HG03442 (cell line): ENCODE measurements around the gene GPR31.

ENCODE experiments used
- ATAC-seq: cut with Tn5 transposase; IDR thresholded peaks from one replicate; pipeline ENCODE4 v1.9.1; 2021; ENCODE audit warnings: mild to moderate bottlenecking, moderate library complexity; ENCODE audit not compliant: unreplicated experiment

GPR31 gene

DNA sequence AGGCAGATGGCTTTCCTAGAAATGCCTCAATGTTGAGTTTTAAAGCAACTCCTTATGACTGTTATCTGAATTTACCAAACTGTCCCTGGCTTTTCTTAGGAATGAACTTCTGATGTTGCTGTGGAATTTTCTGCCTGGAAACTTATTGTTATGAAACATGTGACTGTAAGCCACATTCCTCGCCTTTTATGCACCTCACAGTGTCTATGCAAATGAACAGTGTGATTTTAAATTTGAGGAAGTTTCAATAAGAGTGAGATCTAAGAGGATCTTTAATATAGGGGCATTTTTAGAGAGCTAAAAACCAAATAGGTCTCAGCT, 37.2 kb downstream of the GPR31 start:
- ATAC-seq = no peak

DNA sequence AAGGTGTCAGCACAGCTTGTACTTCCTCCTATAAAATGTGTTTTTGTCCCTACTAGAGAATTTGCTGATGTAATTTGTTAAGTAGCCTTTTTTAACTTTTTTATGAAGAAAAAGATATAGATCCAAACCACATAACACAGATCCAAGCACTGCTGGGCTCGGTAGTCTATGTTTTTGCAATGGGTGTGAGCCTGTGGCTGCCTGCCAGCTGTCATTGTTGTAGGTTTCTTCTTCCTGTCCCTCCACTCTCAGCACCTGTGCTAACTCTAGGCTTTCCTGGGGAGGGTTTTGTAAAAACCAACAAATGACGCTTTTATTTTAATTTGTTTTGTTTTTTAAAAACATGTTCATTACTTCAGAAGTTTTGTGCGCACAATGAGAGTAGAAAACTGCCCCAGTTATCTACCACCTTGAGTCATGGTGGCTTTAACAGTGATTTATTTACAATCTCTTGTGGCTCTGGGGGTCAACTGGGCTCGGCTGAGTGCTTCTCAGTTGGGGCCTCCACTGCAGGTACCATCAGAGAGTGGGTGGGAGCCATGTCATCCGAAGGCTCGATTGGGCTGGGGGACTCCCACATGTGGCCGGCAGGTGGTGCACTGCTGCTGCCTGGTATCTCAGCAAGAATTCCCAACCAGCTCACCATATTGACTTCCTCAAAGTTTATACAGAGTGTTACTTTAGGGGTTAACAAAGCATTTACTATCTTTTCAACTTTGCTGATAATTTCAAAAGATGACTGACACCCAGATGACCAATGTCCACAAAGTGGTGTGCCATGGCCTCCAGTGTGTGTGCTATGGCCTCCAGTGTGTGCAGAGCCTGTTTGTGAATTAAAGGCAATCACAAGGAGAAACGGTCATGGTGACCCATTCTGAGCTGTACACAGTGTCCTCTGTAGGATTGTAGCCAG, 37.9 kb downstream of the GPR31 start:
- no peak for ATAC-seq

GRCh38 chr6:167118839-167119238, 38.9 kb downstream of the GPR31 start:
- no peak for ATAC-seq

DNA sequence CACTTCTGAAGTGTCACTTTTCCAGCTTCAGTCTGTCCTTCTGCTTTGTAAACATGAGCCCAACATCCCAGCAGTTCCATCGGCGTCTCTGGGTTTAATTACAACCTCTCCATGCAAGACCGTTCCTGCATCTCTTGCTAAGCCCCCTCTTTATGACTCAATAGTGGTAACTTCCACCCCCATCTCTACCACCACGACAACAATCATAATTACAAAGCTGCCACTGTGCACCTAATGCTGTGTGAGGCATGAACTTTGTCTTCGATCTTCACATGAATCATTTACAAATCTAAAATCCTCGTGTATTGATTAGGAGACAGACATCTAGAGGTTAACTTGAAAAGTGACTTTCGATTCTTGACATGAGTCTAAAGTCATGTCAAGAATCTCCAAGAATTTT, 39.8 kb downstream of the GPR31 start:
- no peak for ATAC-seq

DNA sequence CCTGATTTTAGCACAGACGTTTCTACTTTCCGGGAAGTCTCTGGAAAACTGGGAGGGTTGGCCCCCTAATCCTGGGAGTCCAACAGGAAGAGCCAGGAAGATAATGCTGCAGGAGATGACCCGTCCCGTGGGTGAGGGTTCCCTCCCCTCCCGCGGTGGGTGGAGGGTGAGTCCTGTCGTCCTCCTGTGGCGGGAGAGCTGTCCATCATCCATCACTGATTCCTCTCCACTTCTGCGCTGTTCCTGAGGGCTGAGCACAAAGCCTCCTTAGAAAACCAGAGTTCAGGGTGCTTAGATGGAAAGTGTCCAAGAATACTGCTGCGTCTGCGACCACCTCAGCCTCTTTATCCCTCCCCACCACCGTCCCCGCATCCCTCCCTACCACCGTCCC, 40.9 kb downstream of the GPR31 start:
- ATAC-seq = no peak

GRCh38 chr6:167116109-167116837, 41.5 kb downstream of the GPR31 start:
- ATAC-seq = no peak

- no peak for ATAC-seq
Observed at GRCh38 chr6:167115054-167115453, 42.7 kb downstream of the GPR31 start.

DNA sequence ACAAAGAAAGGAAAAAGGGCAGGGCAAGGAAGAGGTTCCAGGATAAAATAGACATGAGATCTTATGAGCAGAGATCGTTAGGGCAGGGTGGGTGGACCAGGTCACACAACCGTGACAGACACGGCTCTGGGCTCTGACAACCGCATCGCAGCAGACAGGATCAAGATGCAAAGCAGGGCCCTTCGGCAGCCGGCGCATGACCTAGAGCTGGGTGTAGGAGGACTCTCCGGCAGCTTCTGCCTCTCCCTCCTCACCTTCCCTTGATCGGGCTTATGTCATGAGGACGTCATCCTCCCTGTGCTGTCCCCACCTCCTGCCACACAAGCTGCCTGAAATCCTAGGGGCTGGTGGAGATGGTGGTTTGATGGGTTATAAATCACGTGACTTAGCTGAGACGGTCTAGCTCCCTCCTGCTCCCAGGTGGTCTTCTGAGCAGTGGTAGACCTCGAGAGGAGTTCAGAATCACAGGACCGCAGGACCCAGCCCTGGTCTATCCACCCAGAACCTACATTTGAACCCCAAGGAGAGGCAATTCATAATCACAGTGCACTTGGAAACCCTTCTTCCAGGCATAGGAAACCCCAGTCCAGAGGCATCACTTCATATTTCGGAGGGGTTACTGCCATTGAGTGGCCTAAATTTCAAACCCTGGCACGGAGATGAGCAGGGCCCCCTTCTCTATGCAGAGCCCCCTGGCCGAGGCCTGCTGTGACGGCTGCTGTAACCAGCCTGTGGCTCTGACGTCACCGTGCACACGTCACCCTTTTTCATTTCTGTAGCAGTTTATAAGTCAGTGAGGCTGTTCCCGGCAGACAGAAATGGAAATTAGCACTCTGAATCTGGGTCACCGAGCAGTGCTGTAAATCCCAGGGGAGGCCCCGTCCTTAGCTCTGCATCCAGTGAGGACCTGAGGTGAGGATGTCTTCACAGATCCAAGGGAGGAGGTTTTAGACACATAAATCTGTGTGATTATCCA, 43.6 kb downstream of the GPR31 start:
- ATAC-seq = peak; percentile 91

GRCh38 chr6:167113047-167113754, 44.6 kb downstream of the GPR31 start:
- ATAC-seq = peak; percentile 52

DNA sequence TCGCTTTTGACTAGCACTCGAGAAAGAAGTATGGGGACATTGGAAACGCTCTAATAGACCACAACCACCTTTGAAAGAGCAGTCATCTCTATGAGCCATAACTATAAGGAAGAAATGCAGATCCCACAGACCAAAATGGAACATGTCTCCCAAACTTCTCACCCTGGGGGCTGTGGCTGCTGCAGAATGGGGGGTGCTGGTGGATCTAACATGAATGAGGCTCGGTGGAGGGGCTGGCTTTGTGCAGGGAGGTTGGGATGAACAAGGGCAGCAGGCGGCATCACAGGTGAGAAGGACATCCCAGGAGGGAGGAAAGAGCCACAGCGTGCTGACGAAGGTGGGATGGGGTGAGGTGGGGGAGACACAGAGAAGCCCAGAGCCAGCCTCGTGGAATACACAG, 45.4 kb downstream of the GPR31 start:
- ATAC-seq = no peak

GRCh38 chr6:167111597-167111996, 46.2 kb downstream of the GPR31 start:
- ATAC-seq = no peak

- ATAC-seq = no peak
Observed at GRCh38 chr6:167109651-167110050, 48.1 kb downstream of the GPR31 start.

DNA sequence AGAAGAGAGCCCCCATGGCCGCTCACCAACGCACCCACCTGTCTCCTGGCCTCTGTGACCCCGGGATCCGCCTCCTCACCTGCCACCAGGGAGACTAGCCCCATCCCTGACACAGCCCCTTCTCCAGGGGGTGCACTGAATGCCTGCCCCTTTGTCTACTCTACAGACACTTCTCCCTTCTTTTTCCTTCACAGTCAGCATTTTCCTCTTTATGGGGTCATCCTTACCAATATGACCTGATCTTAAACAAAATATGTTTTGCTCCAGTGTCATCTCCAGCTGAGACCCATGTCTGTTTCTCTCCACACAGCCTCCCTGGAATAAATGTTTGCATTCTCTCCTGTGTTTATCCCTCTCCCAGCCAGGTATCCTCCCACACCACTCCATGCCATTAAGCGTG, 49.5 kb downstream of the GPR31 start:
- no peak for ATAC-seq

GRCh38 chr6:167107787-167108186, 50.0 kb downstream of the GPR31 start:
- ATAC-seq = no peak

GRCh38 chr6:167106406-167106805, 51.4 kb downstream of the GPR31 start:
- ATAC-seq = no peak
